Measurements from ENCODE around the gene G0S2.

GRCh38 chr1:209629621-209630382 is 45.4 kb upstream of the G0S2 start:
- TF ChIP-seq, protein P1, sequence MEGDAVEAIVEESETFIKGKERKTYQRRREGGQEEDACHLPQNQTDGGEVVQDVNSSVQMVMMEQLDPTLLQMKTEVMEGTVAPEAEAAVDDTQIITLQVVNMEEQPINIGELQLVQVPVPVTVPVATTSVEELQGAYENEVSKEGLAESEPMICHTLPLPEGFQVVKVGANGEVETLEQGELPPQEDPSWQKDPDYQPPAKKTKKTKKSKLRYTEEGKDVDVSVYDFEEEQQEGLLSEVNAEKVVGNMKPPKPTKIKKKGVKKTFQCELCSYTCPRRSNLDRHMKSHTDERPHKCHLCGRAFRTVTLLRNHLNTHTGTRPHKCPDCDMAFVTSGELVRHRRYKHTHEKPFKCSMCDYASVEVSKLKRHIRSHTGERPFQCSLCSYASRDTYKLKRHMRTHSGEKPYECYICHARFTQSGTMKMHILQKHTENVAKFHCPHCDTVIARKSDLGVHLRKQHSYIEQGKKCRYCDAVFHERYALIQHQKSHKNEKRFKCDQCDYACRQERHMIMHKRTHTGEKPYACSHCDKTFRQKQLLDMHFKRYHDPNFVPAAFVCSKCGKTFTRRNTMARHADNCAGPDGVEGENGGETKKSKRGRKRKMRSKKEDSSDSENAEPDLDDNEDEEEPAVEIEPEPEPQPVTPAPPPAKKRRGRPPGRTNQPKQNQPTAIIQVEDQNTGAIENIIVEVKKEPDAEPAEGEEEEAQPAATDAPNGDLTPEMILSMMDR (conservative IDR thresholded peaks at IDR 0.05; ENCODE audit: low read depth, low read length) = no peak
- no peak for TF ChIP-seq EZH2 (IDR thresholded peaks at IDR 0.05; ENCODE audit: borderline replicate concordance, low read depth, low read length, poor library complexity, severe bottlenecking)

Data from A673 (cell line).